ENCODE data around the gene KRT12.
"Not testable (repeated sequence)": the region's sequence is repeated elsewhere in the genome, so short reads cannot be mapped to it uniquely, and the experiment has no call there.

KRT12 gene

GRCh38 chr17:40841246-40841645 is 25.8 kb downstream of the KRT12 start:
- no peak for DNase-seq

GRCh38 chr17:40839194-40839593 is 27.8 kb downstream of the KRT12 start:
- no peak for DNase-seq

GRCh38 chr17:40836020-40836419 is 31.0 kb downstream of the KRT12 start:
- no peak for DNase-seq

- DNase-seq: no peak
Measured at GRCh38 chr17:40833882-40834281, 33.1 kb downstream of the KRT12 start.

GRCh38 chr17:40832840-40833239 is 34.2 kb downstream of the KRT12 start:
- no peak for DNase-seq

- no peak for DNase-seq
Measured at GRCh38 chr17:40830085-40830776, 36.8 kb downstream of the KRT12 start.

GRCh38 chr17:40828454-40829044 is 38.5 kb downstream of the KRT12 start:
- DNase-seq: no peak

- peak; percentile 32 for DNase-seq
Measured at GRCh38 chr17:40827746-40828453, 39.1 kb downstream of the KRT12 start.

GRCh38 chr17:40825599-40825998 is 41.4 kb downstream of the KRT12 start:
- no peak for DNase-seq

- DNase-seq: no peak
Measured at GRCh38 chr17:40824015-40824832, 42.8 kb downstream of the KRT12 start.

- no peak for DNase-seq
Measured at GRCh38 chr17:40822132-40822812, 44.8 kb downstream of the KRT12 start, which contains the start of gene KRT10. Gene KRT10, minus strand, starts transcription at chr17:40822614. Its CDS starts 29 bp downstream, at chr17:40822585.

- no peak for DNase-seq
Measured at GRCh38 chr17:40821536-40821935, 45.5 kb downstream of the KRT12 start.

GRCh38 chr17:40820228-40820838 is 46.7 kb downstream of the KRT12 start:
- DNase-seq: no peak

- no peak for DNase-seq
Measured at GRCh38 chr17:40819528-40820125, 47.4 kb downstream of the KRT12 start.

GRCh38 chr17:40818733-40819527 is 48.1 kb downstream of the KRT12 start:
- DNase-seq: peak; percentile 84

GRCh38 chr17:40818343-40818732 is 48.7 kb downstream of the KRT12 start:
- no peak for DNase-seq

- DNase-seq: no peak
Measured at GRCh38 chr17:40817103-40817682, 49.8 kb downstream of the KRT12 start.

- DNase-seq: no peak
Measured at GRCh38 chr17:40816569-40816968, 50.5 kb downstream of the KRT12 start.

GRCh38 chr17:40815381-40815780 is 51.6 kb downstream of the KRT12 start:
- DNase-seq: no peak

- not testable (repeated sequence) for DNase-seq
Measured at GRCh38 chr17:40814657-40815056, 52.4 kb downstream of the KRT12 start.
